ENCODE data around the gene LPCAT3. TPM values are rescaled to one million over a fixed set of nuclear protein-coding genes. Genes with fewer than 3 reads are reported as not detected.
A peak's percentile ranks its signal among the peaks of the same experiment; 100 is the strongest.

LPCAT3 gene
- total and polyA plus RNA-seq, 5 experiments from 2014 or later = 17.0 to 22.7 (median 18.5) TPM

DNA sequence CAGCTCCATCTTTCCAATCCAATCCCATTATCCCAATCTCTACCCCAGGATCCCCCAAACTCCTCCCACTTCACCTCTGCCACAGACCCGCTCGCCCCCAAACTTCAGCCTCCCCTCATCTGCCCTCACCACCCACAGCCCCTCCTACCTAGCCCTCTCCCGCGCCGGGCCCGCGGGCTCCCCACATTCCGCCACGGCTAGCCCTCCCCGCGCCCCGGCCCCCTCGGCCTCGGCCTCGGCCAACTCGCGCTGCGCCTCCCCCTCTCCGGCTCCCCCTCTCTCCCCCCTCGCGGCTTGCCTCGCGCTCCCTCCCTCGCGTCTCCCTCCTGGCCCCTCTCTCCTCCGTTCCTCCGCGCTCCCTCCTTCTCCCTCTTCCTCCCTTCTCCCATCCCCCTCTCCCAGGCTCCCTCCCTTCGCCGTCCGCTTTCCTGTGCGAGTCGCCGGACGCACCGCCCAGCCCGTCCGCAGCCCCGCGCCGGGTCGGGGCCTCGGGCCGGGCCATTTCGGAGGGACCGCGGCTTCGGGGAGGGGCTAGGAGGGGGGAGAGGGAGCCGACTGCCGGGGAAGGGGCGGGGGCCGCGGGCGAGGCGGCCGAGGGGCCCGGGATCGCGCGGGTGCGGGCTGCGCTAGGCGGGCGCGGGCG is 90.8 kb downstream of the LPCAT3 start, which contains the start of gene ATN1:
Gene ATN1, plus strand, starts transcription at position 581 of the 643 bp plus-strand sequence. CDS start 6,043 bp downstream, outside the sequence.
- Mint-ChIP-seq H3K27me3 (no peaks in the 10 kb centered on the region), H3K36me3 (peaks cover 0 to 11% (median 0%) of the 10 kb centered on the region in 3 donors), H3K9me3 (no peaks in the 10 kb centered on the region), H3K4me3 (peak within 1 kb of the TSS; percentile 82 to 94 (median 90)), H3K4me1 (peaks cover 35 to 60% (median 50%) of the 10 kb centered on the region in 4 donors), H3K27ac (peak within 1 kb of the TSS; percentile 91 to 96 (median 92))
- DNase-seq (peak in 5 of 10 donors; percentile 37 to 47 (median 43)), ATAC-seq (peak; percentile 18 to 41)
- POLR2A ChIA-PET = interaction anchor here (0.6 to 7.8 kb wide), 16 partner anchors 9 to 181 kb away, joined by 3 to 82 read pairs (median 7); partner anchors contain the start of genes C12orf57, LPCAT3, PTPN6 and RNU7-1

Small RNAs within 50 kb of the gene (microRNA-seq; reads per million reads assigned to microRNA genes)
- gene MIR141 (ENCODE audit: borderline microRNAs expressed) (175 reads per million, percentile 70 among the genes with 10 or more reads in this experiment), gene MIR200C (ENCODE audit: borderline microRNAs expressed) (425 reads per million, percentile 78 among the genes with 10 or more reads in this experiment)

Other genes with a start within 250 kb of the LPCAT3 start
- under 1 TPM; 0.60 to 0.75 TPM for gene LAG3, start 246.0 kb downstream of the LPCAT3 start, total RNA-seq
- gene LAG3, start 246.0 kb downstream of the LPCAT3 start, polyA plus RNA-seq = 10 to 100 TPM in 1 of 3 donors, under 1 TPM in 2; 0.47 to 14.5 (median 0.59) TPM
- gene CD4, start 228.9 kb downstream of the LPCAT3 start, total RNA-seq = 1 to 10 TPM; 1.4 to 1.5 TPM
- gene CD4, start 228.9 kb downstream of the LPCAT3 start, polyA plus RNA-seq = 1 to 10 TPM in 1 of 3 donors, under 1 TPM in 2; 0.39 to 1.3 (median 0.53) TPM
- gene GPR162, start 196.7 kb downstream of the LPCAT3 start, total RNA-seq = not detected
- not detected for gene GPR162, start 196.7 kb downstream of the LPCAT3 start, polyA plus RNA-seq
- gene P3H3, start 190.1 kb downstream of the LPCAT3 start, total RNA-seq = 1 to 10 TPM; 8.6 to 9.7 TPM
- gene P3H3, start 190.1 kb downstream of the LPCAT3 start, polyA plus RNA-seq = under 1 TPM; 0.42 to 0.73 (median 0.67) TPM
- 1 to 10 TPM; 3.8 to 5.6 TPM for gene GNB3, start 177.6 kb downstream of the LPCAT3 start, total RNA-seq
- gene GNB3, start 177.6 kb downstream of the LPCAT3 start, polyA plus RNA-seq = not detected
- gene CDCA3, start 167.2 kb downstream of the LPCAT3 start, total RNA-seq = 1 to 10 TPM; 2.6 to 2.7 TPM
- gene CDCA3, start 167.2 kb downstream of the LPCAT3 start, polyA plus RNA-seq = 1 to 10 TPM in 1 of 3 donors, under 1 TPM in 1, not detected in 1; 0.50 to 1.4 TPM
- 10 to 100 TPM; 72.7 to 78.9 TPM for gene USP5, start 166.3 kb downstream of the LPCAT3 start, total RNA-seq
- gene USP5, start 166.3 kb downstream of the LPCAT3 start, polyA plus RNA-seq = 10 to 100 TPM; 55.3 to 69.2 (median 56.7) TPM
- 100 to 1,000 TPM; 159 to 163 TPM for gene TPI1, start 150.9 kb downstream of the LPCAT3 start, total RNA-seq
- 100 to 1,000 TPM; 372 to 497 (median 479) TPM for gene TPI1, start 150.9 kb downstream of the LPCAT3 start, polyA plus RNA-seq
- 10 to 100 TPM; 22.0 to 23.3 TPM for gene SPSB2, start 145.2 kb downstream of the LPCAT3 start, total RNA-seq
- gene SPSB2, start 145.2 kb downstream of the LPCAT3 start, polyA plus RNA-seq = 10 to 100 TPM; 10.1 to 10.6 (median 10.2) TPM
- gene LRRC23, start 113.7 kb downstream of the LPCAT3 start, total RNA-seq = 10 to 100 TPM; 10.1 to 10.5 TPM
- gene LRRC23, start 113.7 kb downstream of the LPCAT3 start, polyA plus RNA-seq = 1 to 10 TPM; 4.7 to 9.9 (median 8.8) TPM
- 100 to 1,000 TPM; 141 to 144 TPM for gene ENO2, start 103.9 kb downstream of the LPCAT3 start, total RNA-seq
- 10 to 100 TPM; 19.4 to 29.2 (median 19.7) TPM for gene ENO2, start 103.9 kb downstream of the LPCAT3 start, polyA plus RNA-seq
- gene ATN1, start 90.5 kb downstream of the LPCAT3 start, total RNA-seq = 10 to 100 TPM; 25.7 to 30.3 TPM
- gene ATN1, start 90.5 kb downstream of the LPCAT3 start, polyA plus RNA-seq = 1 to 10 TPM in 2 of 3 donors, under 1 TPM in 1; 0.35 to 1.4 (median 1.1) TPM
- gene RNU7-1, start 74.7 kb downstream of the LPCAT3 start, total RNA-seq = not detected
- gene RNU7-1, start 74.7 kb downstream of the LPCAT3 start, polyA plus RNA-seq = not detected
- 100 to 1,000 TPM; 518 to 519 TPM for gene C12orf57, start 74.5 kb downstream of the LPCAT3 start, total RNA-seq
- gene C12orf57, start 74.5 kb downstream of the LPCAT3 start, polyA plus RNA-seq = 100 to 1,000 TPM; 329 to 399 (median 366) TPM
- gene PTPN6, start 67.1 kb downstream of the LPCAT3 start, total RNA-seq = 100 to 1,000 TPM; 235 to 247 TPM
- gene PTPN6, start 67.1 kb downstream of the LPCAT3 start, polyA plus RNA-seq = 100 to 1,000 TPM; 182 to 425 (median 260) TPM
- 100 to 1,000 TPM; 159 to 173 TPM for gene PHB2, start 47.8 kb downstream of the LPCAT3 start, total RNA-seq
- 100 to 1,000 TPM in 2 of 3 donors, 10 to 100 TPM in 1; 97.0 to 115 (median 108) TPM for gene PHB2, start 47.8 kb downstream of the LPCAT3 start, polyA plus RNA-seq
- gene EMG1, start 47.6 kb downstream of the LPCAT3 start, total RNA-seq = 10 to 100 TPM; 71.1 to 72.5 TPM
- 10 to 100 TPM; 59.7 to 66.4 (median 64.7) TPM for gene EMG1, start 47.6 kb downstream of the LPCAT3 start, polyA plus RNA-seq
- gene C1S, start 42.2 kb upstream of the LPCAT3 start, total RNA-seq = 1 to 10 TPM; 2.3 to 3.3 TPM
- under 1 TPM in 1 of 3 donors, not detected in 2; 0.15 TPM for gene C1S, start 42.2 kb upstream of the LPCAT3 start, polyA plus RNA-seq
- gene C1R, start 74.0 kb upstream of the LPCAT3 start, total RNA-seq = 1 to 10 TPM; 1.4 to 1.5 TPM
- gene C1R, start 74.0 kb upstream of the LPCAT3 start, polyA plus RNA-seq = 1 to 10 TPM; 1.5 to 3.2 (median 2.5) TPM
- gene C1RL, start 90.7 kb upstream of the LPCAT3 start, total RNA-seq = 10 to 100 TPM; 20.7 to 24.1 TPM
- gene C1RL, start 90.7 kb upstream of the LPCAT3 start, polyA plus RNA-seq = 1 to 10 TPM; 3.7 to 5.7 (median 4.8) TPM
- 1 to 10 TPM in 1 of 2 experiments, under 1 TPM in 1; 0.69 to 1.1 TPM for gene RBP5, start 110.4 kb upstream of the LPCAT3 start, total RNA-seq
- gene RBP5, start 110.4 kb upstream of the LPCAT3 start, polyA plus RNA-seq = not detected
- gene CLSTN3, start 111.9 kb upstream of the LPCAT3 start, total RNA-seq = 10 to 100 TPM; 21.7 to 24.8 TPM
- 1 to 10 TPM; 2.9 to 6.4 (median 5.8) TPM for gene CLSTN3, start 111.9 kb upstream of the LPCAT3 start, polyA plus RNA-seq
- gene PEX5, start 171.2 kb upstream of the LPCAT3 start, total RNA-seq = 10 to 100 TPM; 30.8 to 31.2 TPM
- gene PEX5, start 171.2 kb upstream of the LPCAT3 start, polyA plus RNA-seq = 10 to 100 TPM; 13.4 to 19.8 (median 14.1) TPM

Measured in naive thymus-derived CD8-positive, alpha-beta T cell (primary cell).